Nucleus accumbens (tissue), 56 donors: Measurements from ENCODE around the gene REM2.

Experiments used
- DNase-seq, 56 donors: peaks; one replicate each; lab custom pipeline; 2025; lab: John Stamatoyannopoulos, UW

Gene REM2

DNA sequence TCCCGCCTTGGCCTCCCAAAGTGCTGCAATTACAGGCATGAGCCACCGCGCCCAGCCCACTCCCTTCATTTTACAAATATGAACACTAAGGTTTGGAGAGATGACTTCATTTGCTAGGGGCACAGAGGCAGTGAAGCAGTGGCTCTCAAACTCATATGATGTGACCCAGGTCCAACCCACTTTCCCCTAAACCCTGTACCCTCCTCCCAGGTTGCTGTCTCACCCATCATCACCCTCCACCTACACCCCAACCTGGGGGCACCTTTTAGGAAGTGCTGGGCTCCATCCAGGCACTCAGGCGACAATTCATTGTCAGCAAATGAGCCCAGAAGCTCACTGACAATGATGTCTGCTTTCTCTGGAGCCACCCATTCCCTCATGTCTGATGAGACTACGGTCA lies 40.7 kb downstream of the REM2 start:
- DNase-seq, result no peak

DNA sequence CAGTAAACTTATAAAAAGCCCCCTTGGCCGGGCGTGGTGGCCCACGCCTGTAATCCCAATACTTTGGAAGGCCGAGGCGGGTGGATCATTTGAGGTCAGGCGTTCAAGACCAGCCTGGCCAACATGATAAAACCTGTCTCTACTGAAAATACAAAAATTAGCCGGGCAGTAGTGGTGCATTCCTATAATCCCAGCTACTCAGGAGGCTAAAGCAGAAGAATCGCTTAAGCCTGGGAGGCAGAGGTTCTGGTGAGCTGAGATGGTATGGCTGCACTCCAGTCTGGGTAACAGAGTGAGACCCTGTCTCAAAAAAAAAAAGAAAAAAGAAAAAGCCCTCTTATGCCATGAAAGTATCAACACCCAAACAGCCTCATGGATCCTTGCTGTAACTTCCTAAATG lies 42.5 kb downstream of the REM2 start:
- DNase-seq, result no peak

DNA sequence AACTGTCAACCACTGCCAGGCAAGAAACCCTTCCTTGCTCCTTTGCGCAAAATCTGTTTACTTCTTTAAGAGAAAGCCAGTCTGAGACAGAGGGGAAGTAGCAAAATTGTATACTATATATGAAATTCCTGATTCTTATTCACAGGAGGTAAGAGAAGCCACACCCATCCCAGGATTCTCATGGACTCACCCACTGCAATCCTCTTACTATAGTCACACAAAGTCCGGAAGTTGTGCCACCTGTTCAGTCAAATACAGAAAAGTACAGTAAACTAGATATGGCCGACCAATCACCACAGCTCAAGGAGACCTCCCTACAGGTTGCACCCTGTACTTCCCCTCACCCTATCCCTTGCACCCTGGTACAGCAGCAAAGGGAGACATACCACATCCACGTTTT lies 43.3 kb downstream of the REM2 start:
- no peak for DNase-seq

DNA sequence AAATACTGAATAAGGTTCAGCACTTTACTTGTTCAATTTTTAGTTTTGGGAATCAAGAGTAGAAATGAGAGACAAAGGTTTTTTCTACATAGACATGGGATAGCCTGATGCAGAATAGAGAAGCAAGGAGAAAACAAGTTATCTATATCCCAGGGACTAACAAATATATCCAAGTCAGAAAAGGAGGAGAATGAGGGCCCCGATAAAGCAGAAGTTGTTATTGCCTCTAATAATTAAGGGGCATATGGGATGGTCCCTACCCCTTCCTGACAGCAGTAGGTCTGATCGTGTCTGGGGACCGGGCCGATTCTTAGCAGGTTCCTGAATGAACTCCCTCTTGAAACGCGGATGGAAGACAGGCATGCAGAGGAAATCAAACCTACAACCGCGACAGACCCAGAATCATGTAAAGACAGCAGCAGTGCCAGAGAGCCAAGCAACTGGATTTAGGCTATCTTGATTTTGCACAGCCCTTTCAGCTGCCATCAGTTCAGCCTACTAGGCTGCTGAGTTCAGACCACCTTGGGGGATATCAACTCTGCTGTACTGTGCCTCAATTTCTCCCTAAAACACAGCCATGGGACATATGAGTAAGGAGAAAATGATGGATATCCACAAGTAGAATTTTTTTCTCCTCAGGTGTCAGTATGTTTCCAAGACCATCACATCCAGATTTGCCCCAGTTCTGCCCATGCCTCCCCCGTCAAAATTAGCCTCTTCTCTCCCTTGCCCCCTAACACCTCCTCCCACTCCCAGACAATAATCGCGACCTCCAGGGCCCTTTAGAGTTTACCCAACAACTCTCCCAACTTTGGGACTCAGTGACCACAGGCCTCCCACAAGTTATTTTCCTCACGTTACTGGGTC lies 45.4 kb downstream of the REM2 start:
- DNase-seq, result peak in 2 of 56 donors; percentile 8 to 23

DNA sequence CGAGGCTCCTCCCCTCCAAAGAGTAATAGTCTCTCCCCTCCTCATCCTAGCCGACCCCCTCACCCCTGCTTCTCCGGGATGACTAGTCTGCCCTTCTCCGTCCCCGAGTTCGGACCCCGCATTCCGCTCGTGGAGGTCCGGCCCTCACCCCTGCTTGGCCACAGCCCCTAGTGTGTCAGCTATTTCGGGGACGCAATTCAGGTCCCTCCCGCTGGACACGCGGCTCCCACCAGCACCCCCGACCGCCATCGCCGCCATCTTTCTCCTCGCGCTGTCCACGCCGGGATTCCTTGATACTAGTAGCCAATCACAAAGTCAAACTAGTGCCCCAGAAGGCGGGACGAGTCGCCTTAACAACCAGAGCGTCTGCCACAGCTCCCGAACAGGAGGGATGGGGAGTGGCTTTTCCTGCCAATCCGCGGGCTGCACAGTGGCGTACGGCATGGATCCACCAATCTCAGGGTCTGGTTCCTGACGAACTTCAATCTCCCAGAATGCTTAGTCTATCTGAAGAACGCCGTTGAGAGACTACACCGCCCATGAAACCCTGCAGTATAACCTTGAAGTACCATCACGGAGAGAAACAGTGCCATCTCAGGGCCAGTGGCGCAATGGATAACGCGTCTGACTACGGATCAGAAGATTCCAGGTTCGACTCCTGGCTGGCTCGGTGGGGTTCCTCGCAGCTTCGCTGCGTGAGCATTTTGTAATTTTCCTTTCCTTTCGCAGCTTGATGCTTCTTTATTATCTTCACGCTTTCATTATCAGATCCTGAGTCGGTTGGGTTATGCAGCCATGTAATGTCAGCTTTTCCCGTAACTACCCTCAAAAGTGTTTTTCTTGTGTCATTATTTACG lies 46.3 kb downstream of the REM2 start, which contains the start of gene PRMT5:
Gene PRMT5 (minus strand): TSS at position 273 of the 857 bp plus-strand sequence. CDS start 15 bp downstream, at position 258.
- peak; percentile 68 to 100 (median 98) for DNase-seq

DNA sequence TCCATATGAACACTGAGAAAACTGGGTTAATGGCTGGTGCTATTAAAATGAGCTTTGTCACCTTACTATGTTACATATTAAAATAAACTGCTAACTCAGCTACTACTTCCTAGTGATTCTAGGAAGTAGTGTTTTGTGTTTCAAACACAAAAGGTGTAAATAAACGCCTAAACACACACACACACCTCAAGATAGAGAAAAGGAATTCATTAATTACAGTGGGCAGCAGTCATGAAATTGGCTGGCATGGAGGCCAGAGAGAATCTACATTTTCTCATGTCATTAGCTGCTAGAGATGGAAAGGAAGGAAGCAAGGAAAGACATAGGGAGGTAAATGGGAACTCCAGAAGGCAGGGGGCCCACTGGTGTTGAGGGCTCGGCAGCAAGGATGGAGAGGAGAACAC lies 46.9 kb downstream of the REM2 start:
- DNase-seq, result no peak

DNA sequence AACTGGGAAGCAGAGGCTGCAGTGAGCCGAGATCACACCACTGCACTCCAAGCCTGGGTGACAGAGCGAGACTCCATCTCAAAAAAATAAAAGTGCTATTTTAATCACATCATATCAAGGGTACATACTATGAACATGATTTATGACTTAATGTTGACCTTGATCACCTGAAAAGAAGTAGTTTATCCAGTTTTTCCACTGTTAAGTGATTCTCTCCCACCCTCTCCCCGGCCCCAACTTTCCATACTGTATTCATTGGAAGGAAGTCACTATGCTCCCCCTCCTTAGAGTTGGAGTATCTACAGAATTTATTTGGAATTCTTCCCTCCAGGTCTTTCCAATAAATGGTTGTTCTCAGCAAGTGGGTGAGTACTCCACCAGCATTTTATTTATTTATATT lies 49.1 kb downstream of the REM2 start:
- no peak for DNase-seq

DNA sequence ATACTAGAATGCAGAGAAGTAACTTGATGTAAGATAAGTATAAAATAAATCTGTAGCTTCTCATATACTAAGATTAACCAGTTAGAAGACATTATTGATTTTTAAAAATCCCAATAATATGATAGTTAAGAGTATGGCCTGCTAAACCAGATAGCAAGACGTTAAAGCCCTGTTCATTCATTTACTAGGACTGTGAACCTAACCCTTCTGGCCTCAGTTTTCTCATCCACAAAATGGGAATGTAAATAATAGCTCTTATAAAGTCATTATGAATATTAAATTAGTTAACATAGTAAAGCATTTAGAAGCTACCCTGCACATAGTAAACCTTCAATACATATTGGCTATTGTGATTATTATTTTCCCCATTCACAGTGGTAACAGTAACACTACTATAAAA lies 52.1 kb downstream of the REM2 start:
- no peak for DNase-seq
